HepG2 (cell line): Measurements from ENCODE around the gene HAGH. TPM values are rescaled to one million over a fixed set of nuclear protein-coding genes. Genes with fewer than 3 reads are reported as not detected.

ENCODE experiments used
- BRF2 ChIP-seq: sonication (generic); formaldehyde crosslinking; IDR thresholded peaks from 2 replicates; pipeline ENCODE4 v1.8.1; 2022; ENCODE audit warnings: mild to moderate bottlenecking, missing genetic modification reagents
- EEA1 ChIP-seq: sonication (generic); formaldehyde crosslinking; IDR thresholded peaks from 2 replicates; pipeline ENCODE4 v1.5.1; 2020; ENCODE audit warnings: mild to moderate bottlenecking, missing genetic modification reagents, borderline replicate concordance
- GPBP1L1 ChIP-seq: sonication (generic); formaldehyde crosslinking; IDR thresholded peaks from 2 replicates; pipeline ENCODE4 v1.5.0; 2020; ENCODE audit warnings: mild to moderate bottlenecking, missing genetic modification reagents
- HCFC1 ChIP-seq: fragments of 150-350 bp; IDR thresholded peaks from 2 replicates; pipeline ENCODE4 v1.6.1; 2014; ENCODE audit warnings: low read depth, low read length
- HOXA9 ChIP-seq: sonication (generic); formaldehyde crosslinking; IDR thresholded peaks from 2 replicates; pipeline ENCODE4 v1.8.1; 2022; ENCODE audit warnings: missing genetic modification reagents, mild to moderate bottlenecking, moderate library complexity, borderline replicate concordance
- IRF1 ChIP-seq: sonication (generic); formaldehyde crosslinking; IDR thresholded peaks from 2 replicates; pipeline ENCODE4 v1.4.0; 2020; ENCODE audit warnings: low read depth, mild to moderate bottlenecking, missing genetic modification reagents
- JUNB ChIP-seq: sonication (generic); formaldehyde crosslinking; IDR thresholded peaks from 2 replicates; pipeline ENCODE4 v1.8.0; 2022; ENCODE audit warnings: missing genetic modification reagents, mild to moderate bottlenecking, borderline replicate concordance
- KDM2A ChIP-seq: sonication (generic); formaldehyde crosslinking; IDR thresholded peaks from 2 replicates; pipeline ENCODE4 v1.4.0; 2020; ENCODE audit warnings: low read depth, missing genetic modification reagents, borderline replicate concordance
- NR0B2 ChIP-seq: sonication (generic); formaldehyde crosslinking; IDR thresholded peaks from 2 replicates; pipeline ENCODE4 v1.4.0; 2020; ENCODE audit warnings: mild to moderate bottlenecking, missing genetic modification reagents
- RXRB ChIP-seq: IDR thresholded peaks from 2 replicates; pipeline ENCODE4 v1.6.1; 2016; ENCODE audit warnings: borderline replicate concordance, missing genetic modification reagents, missing compliant biosample characterization
- SKIL ChIP-seq: sonication (generic); formaldehyde crosslinking; IDR thresholded peaks from 2 replicates; pipeline ENCODE4 v1.8.0; 2022; ENCODE audit warnings: missing genetic modification reagents, mild to moderate bottlenecking, moderate library complexity, borderline replicate concordance
- SNAI1 ChIP-seq: sonication (generic); formaldehyde crosslinking; IDR thresholded peaks from 2 replicates; pipeline ENCODE4 v1.5.0; 2020; ENCODE audit warnings: mild to moderate bottlenecking, missing genetic modification reagents, borderline replicate concordance
- SRY ChIP-seq: sonication (generic); formaldehyde crosslinking; IDR thresholded peaks from 2 replicates; pipeline ENCODE4 v1.8.0; 2022; ENCODE audit warnings: mild to moderate bottlenecking, missing genetic modification reagents
- XRCC5 ChIP-seq: fragments of 200-400 bp; formaldehyde crosslinking; optimal IDR thresholded peaks from 2 replicates; pipeline ENCODE3; 2017; ENCODE audit warnings: mild to moderate bottlenecking, low read length
- ZGPAT ChIP-seq: IDR thresholded peaks from 2 replicates; pipeline ENCODE4 v1.6.1; 2016; ENCODE audit warnings: mild to moderate bottlenecking
- ZNF256 ChIP-seq: sonication (generic); formaldehyde crosslinking; conservative IDR thresholded peaks from 2 replicates; pipeline ENCODE4 v1.4.0; 2020; ENCODE audit warnings: missing genetic modification reagents
- ZNF639 ChIP-seq: conservative IDR thresholded peaks from 2 replicates; pipeline ENCODE4 v1.6.1; 2018; ENCODE audit warnings: missing genetic modification reagents
- polyA plus RNA-seq, 8 experiments: library from polyadenylated mRNA; depleted of rRNA in 3 of 8; stranded (reverse) in 7 of 8; unstranded in 1 of 8; fragments of >200 nt; fragmentation: Illumina TruSeq in 4 of 8; extraction: Trizol in 4 of 8; gene quantifications; 2 replicates each; pipeline versions ENCODE4 v1.2.1 to v1.2.3, GENCODE V29; 2011 to 2016; ENCODE audit warnings: low read depth in 4 of 8, missing spikeins in 1 of 8, mixed read lengths in 1 of 8; ENCODE audit not compliant: insufficient read depth in 1 of 8
- total RNA-seq, 5 experiments: library from RNA; depleted of rRNA; stranded (reverse); fragments of >200 nt; fragmentation: Illumina TruSeq; extraction: Trizol; gene quantifications; 2 replicates each; pipeline ENCODE4 v1.2.3, GENCODE V29; 2016; ENCODE audit warnings: low read depth in 1 of 5

HAGH gene
- total and polyA plus RNA-seq, 2 of the 13 experiments (the other 11 are each of a cell fraction or from before 2014, with no cell fraction given): 70.4 to 95.4 TPM

- peak; percentile 87; the same call in 1 of the 2 replicates for TF ChIP-seq ZNF639 (CRISPR knock-in tag)
- TF ChIP-seq NR0B2 (CRISPR knock-in tag): no peak
- peak; percentile 97 for TF ChIP-seq ZGPAT (CRISPR knock-in tag)
- peak; percentile 69 for TF ChIP-seq XRCC5
- TF ChIP-seq GPBP1L1 (CRISPR knock-in tag): no peak
- TF ChIP-seq RXRB (CRISPR knock-in tag): peak; percentile 64
- no peak for TF ChIP-seq EEA1 (CRISPR knock-in tag)
- no peak for TF ChIP-seq JUNB
- TF ChIP-seq HOXA9 (CRISPR knock-in tag): peak; percentile 88; the same call in 1 of the 2 replicates
- TF ChIP-seq ZNF256 (CRISPR knock-in tag): peak; percentile 58
- TF ChIP-seq IRF1 (CRISPR knock-in tag): no peak
- TF ChIP-seq HCFC1: peak; percentile 74
- TF ChIP-seq SKIL (CRISPR knock-in tag): peak; percentile 71; the same call in 1 of the 2 replicates
- no peak for TF ChIP-seq SNAI1 (CRISPR knock-in tag)
- peak; percentile 45; the same call in 1 of the 2 replicates for TF ChIP-seq BRF2 (CRISPR knock-in tag)
- TF ChIP-seq SRY: no peak; the same call in 1 of the 2 replicates
- peak; percentile 98 for TF ChIP-seq KDM2A (CRISPR knock-in tag)
These were observed 53.5 kb downstream of the HAGH start, which contains the start of gene MRPS34 (continued) for GRCh38 chr16:1772908-1773702.
